IMR-90 (cell line): ENCODE data around the gene SLC13A1. TPM values are rescaled to one million over a fixed set of nuclear protein-coding genes. Genes with fewer than 3 reads are reported as not detected.

ENCODE experiments used
- ATAC-seq: fragments of 200-7000 bp; cut with Tn5 transposase; 2 replicates; pipeline ENCODE4 v1.9.1; 2020; ENCODE audit warnings: low read depth, mild to moderate bottlenecking, moderate library complexity
- BruUV-seq: library from RNA; stranded (reverse); fragments of 400-500 nt; replicated peaks from 2 replicates; lab custom pipeline; 2021; lab: Mats Ljungman, UMichigan
- CTCF ChIA-PET: fragments of 300-600 bp; formaldehyde crosslinking; extraction: SDS; loops from one replicate; lab custom pipeline; 2021; ENCODE audit warnings: antibody characterized with exemption; lab: Yijun Ruan, JAX
- POLR2A ChIA-PET: fragments of 300-600 bp; sonication (Branson Sonifier 250); formaldehyde crosslinking; loops from one replicate; lab custom pipeline; 2022; ENCODE audit warnings: antibody characterized with exemption; ENCODE audit not compliant: unreplicated experiment; lab: Charles Lee
- DNase-seq: peaks from one replicate; pipeline ENCODE4 v3.0.0; 2013
- H2AFZ ChIP-seq: replicated peaks from 2 replicates; pipeline ENCODE3; 2013; ENCODE audit warnings: low read length, mild to moderate bottlenecking; ENCODE audit not compliant: poor library complexity
- H2AK5ac ChIP-seq: 2 replicates; pipeline ENCODE4 v1.6.1; 2013; ENCODE audit warnings: low read depth, low read length, inconsistent platforms
- H2AK9ac ChIP-seq: replicated peaks from 2 replicates; pipeline ENCODE3; 2013; ENCODE audit warnings: mild to moderate bottlenecking, low read depth, low read length, moderate library complexity; ENCODE audit not compliant: poor library complexity
- H2BK120ac ChIP-seq: 2 replicates; pipeline ENCODE4 v1.6.1; 2013; ENCODE audit warnings: low read depth, low read length, inconsistent platforms
- H2BK15ac ChIP-seq: 3 replicates; pipeline ENCODE4 v1.6.1; 2013; ENCODE audit warnings: low read depth, low read length, inconsistent platforms
- H2BK20ac ChIP-seq: 2 replicates; pipeline ENCODE4 v1.6.1; 2013; ENCODE audit warnings: low read depth, mild to moderate bottlenecking, inconsistent platforms, low read length, moderate library complexity
- H2BK5ac ChIP-seq: 2 replicates; pipeline ENCODE4 v1.6.1; 2013; ENCODE audit warnings: mild to moderate bottlenecking, low read depth, low read length, inconsistent platforms; ENCODE audit not compliant: poor library complexity, severe bottlenecking
- H3K14ac ChIP-seq: replicated peaks from 2 replicates; pipeline ENCODE4 v1.6.1; 2013; ENCODE audit warnings: low read depth, low read length, inconsistent platforms
- H3K18ac ChIP-seq: 2 replicates; pipeline ENCODE4 v1.6.1; 2013; ENCODE audit warnings: low read depth, low read length, control low read depth
- H3K23ac ChIP-seq: 2 replicates; pipeline ENCODE4 v1.6.1; 2013; ENCODE audit warnings: low read depth, low read length, inconsistent platforms
- H3K27ac ChIP-seq: 2 replicates; pipeline ENCODE4 v1.5.1; 2013; ENCODE audit warnings: mild to moderate bottlenecking, control low read depth, low read length; ENCODE audit not compliant: insufficient read depth
- H3K27me3 ChIP-seq: 2 replicates; pipeline ENCODE4 v1.6.1; 2013; ENCODE audit warnings: low read length; ENCODE audit not compliant: control insufficient read depth, insufficient read depth
- H3K36me3 ChIP-seq: 2 replicates; pipeline ENCODE4 v1.6.1; 2013; ENCODE audit warnings: low read length, mixed read lengths; ENCODE audit not compliant: control insufficient read depth, insufficient read depth
- H3K4ac ChIP-seq: 2 replicates; pipeline ENCODE4 v1.6.1; 2013; ENCODE audit warnings: low read depth, low read length, inconsistent platforms
- H3K4me1 ChIP-seq: 2 replicates; pipeline ENCODE4 v1.6.1; 2013; ENCODE audit warnings: low read length, mixed read lengths; ENCODE audit not compliant: control insufficient read depth, insufficient read depth
- H3K4me2 ChIP-seq: 2 replicates; pipeline ENCODE4 v1.6.1; 2013; ENCODE audit warnings: low read depth, mild to moderate bottlenecking, control low read depth, low read length, moderate library complexity
- H3K4me3 ChIP-seq: 2 replicates; pipeline ENCODE4 v1.5.1; 2013; ENCODE audit warnings: low read depth, mild to moderate bottlenecking, control low read depth, low read length, moderate library complexity; ENCODE audit not compliant: insufficient read depth
- H3K56ac ChIP-seq: 2 replicates; pipeline ENCODE4 v1.6.1; 2013; ENCODE audit warnings: low read length, inconsistent platforms; ENCODE audit not compliant: insufficient read depth; ENCODE audit errors: extremely low read depth
- H3K79me1 ChIP-seq, 2 experiments: 2 replicates each; pipeline ENCODE4 v1.6.1; 2013; ENCODE audit warnings: low read length in 2 of 2, inconsistent platforms in 1 of 2, low read depth in 1 of 2
- H3K9ac ChIP-seq: 2 replicates; pipeline ENCODE4 v1.6.1; 2013; ENCODE audit warnings: low read depth, low read length, control low read depth
- H3K9me1 ChIP-seq: 2 replicates; pipeline ENCODE4 v1.6.1; 2013; ENCODE audit warnings: low read length, inconsistent platforms; ENCODE audit not compliant: insufficient read depth
- H3K9me3 ChIP-seq: 2 replicates; pipeline ENCODE4 v1.6.1; 2013; ENCODE audit warnings: low read length; ENCODE audit not compliant: control insufficient read depth, insufficient read depth
- H4K20me1 ChIP-seq: 2 replicates; pipeline ENCODE4 v1.6.1; 2013; ENCODE audit warnings: low read length, inconsistent platforms; ENCODE audit not compliant: insufficient read depth
- H4K5ac ChIP-seq: 2 replicates; pipeline ENCODE4 v1.6.1; 2013; ENCODE audit warnings: mild to moderate bottlenecking, low read depth, low read length, control low read depth
- H4K8ac ChIP-seq, 2 experiments: 2 replicates each; pipeline ENCODE4 v1.6.1; 2013; ENCODE audit warnings: low read depth in 2 of 2, low read length in 2 of 2, control low read depth in 1 of 2, inconsistent platforms in 1 of 2
- H4K91ac ChIP-seq: 2 replicates; pipeline ENCODE4 v1.6.1; 2013; ENCODE audit warnings: low read depth, low read length, inconsistent platforms; ENCODE audit not compliant: insufficient read depth
- BHLHE40 ChIP-seq: fragments of 150-350 bp; IDR thresholded peaks from 2 replicates; pipeline ENCODE4 v1.6.1; 2016; ENCODE audit warnings: mild to moderate bottlenecking, low read depth, low read length
- CEBPB ChIP-seq: IDR thresholded peaks from 2 replicates; pipeline ENCODE4 v1.6.1; 2012; ENCODE audit warnings: low read depth, low read length, improper control_type of control experiment
- CHD1 ChIP-seq: IDR thresholded peaks from 2 replicates; pipeline ENCODE4 v1.6.1; 2012; ENCODE audit warnings: low read depth, low read length, improper control_type of control experiment
- FOS ChIP-seq: fragments of 150-350 bp; IDR thresholded peaks from 2 replicates; pipeline ENCODE4 v1.6.1; 2016; ENCODE audit warnings: low read depth, low read length
- MAZ ChIP-seq: IDR thresholded peaks from 2 replicates; pipeline ENCODE4 v1.6.1; 2012; ENCODE audit warnings: low read depth, mild to moderate bottlenecking, low read length, improper control_type of control experiment, moderate library complexity, borderline replicate concordance
- MXI1 ChIP-seq: IDR thresholded peaks from 2 replicates; pipeline ENCODE4 v1.6.1; 2012; ENCODE audit warnings: low read depth, mild to moderate bottlenecking, low read length, moderate library complexity, borderline replicate concordance
- POLR2A ChIP-seq: IDR thresholded peaks from 2 replicates; pipeline ENCODE4 v1.6.1; 2012; ENCODE audit warnings: mild to moderate bottlenecking, low read depth, low read length
- RAD21 ChIP-seq: IDR thresholded peaks from 2 replicates; pipeline ENCODE4 v1.6.1; 2012; ENCODE audit warnings: low read length, improper control_type of control experiment
- RCOR1 ChIP-seq: IDR thresholded peaks from 2 replicates; pipeline ENCODE4 v1.6.1; 2012; ENCODE audit warnings: mild to moderate bottlenecking, low read length, improper control_type of control experiment; ENCODE audit not compliant: insufficient replicate concordance
- RFX5 ChIP-seq: IDR thresholded peaks from 2 replicates; pipeline ENCODE4 v1.8.0; 2012; ENCODE audit warnings: low read depth, mild to moderate bottlenecking, low read length, moderate library complexity
- SMC3 ChIP-seq: fragments of 150-350 bp; IDR thresholded peaks from 2 replicates; pipeline ENCODE4 v1.6.1; 2016; ENCODE audit warnings: low read depth, mild to moderate bottlenecking, antibody characterized with exemption, low read length, moderate library complexity
- WGBS, 2 experiments: methylation state at CpG; one replicate each; pipeline versions ENCODE4 v1.1.5 to v1.1.7; 2013; ENCODE audit warnings: missing lambda C conversion rate in 2 of 2; ENCODE audit not compliant: insufficient read length in 1 of 2; ENCODE audit errors: extremely low coverage in 2 of 2; 5-methylcytosine and 5-hydroxymethylcytosine counted together
- dilution Hi-C: fragments of 300-500 bp; cut with HindIII; formaldehyde crosslinking; loops from one replicate; pipeline ENCODE4 v1.14.3; 2018; ENCODE audit warnings: low sequenced_read_pairs; ENCODE audit not compliant: unreplicated experiment
- in situ Hi-C: fragments of 300-500 bp; cut with MboI; formaldehyde crosslinking; loops from 3 replicates; pipeline ENCODE4 v1.14.3; 2019; ENCODE audit warnings: low sequenced_read_pairs, inconsistent platforms, mixed read lengths
- intact Hi-C: fragments of 100-400 bp; cut with micrococcal nuclease; formaldehyde crosslinking; loops from 2 replicates; pipeline ENCODE4 v1.10.0; 2022
- polyA plus RNA-seq, 3 experiments: library from polyadenylated mRNA; depleted of rRNA; stranded (reverse); fragments of >200 nt; gene quantifications; 2 replicates each; pipeline ENCODE4 v1.2.3, GENCODE V29; 2012; ENCODE audit warnings: low replicate concordance in 1 of 3
- total RNA-seq: library from RNA; depleted of rRNA; stranded (reverse); fragments of >200 nt; gene quantifications from 2 replicates; pipeline ENCODE4 v1.2.3, GENCODE V29; 2012
- TF ChIP-seq, protein P1 (sequence below): fragments of 150-350 bp; IDR thresholded peaks from 2 replicates; pipeline ENCODE4 v1.6.1; 2017; ENCODE audit warnings: mild to moderate bottlenecking, antibody characterized with exemption, low read length, low read depth
- TF ChIP-seq, protein P2 (sequence below): fragments of 150-350 bp; IDR thresholded peaks from 2 replicates; pipeline ENCODE4 v1.6.1; 2016; ENCODE audit warnings: low read depth, mild to moderate bottlenecking, low read length, moderate library complexity, borderline replicate concordance
- TF ChIP-seq, protein P3 (sequence below): conservative IDR thresholded peaks from 2 replicates; pipeline ENCODE4 v1.5.1; 2012; ENCODE audit warnings: mild to moderate bottlenecking, low read depth, low read length, improper control_type of control experiment

Gene SLC13A1
- total and polyA plus RNA-seq, 2 of the 4 experiments (the other 2 are of a cell fraction), result not detected

DNA sequence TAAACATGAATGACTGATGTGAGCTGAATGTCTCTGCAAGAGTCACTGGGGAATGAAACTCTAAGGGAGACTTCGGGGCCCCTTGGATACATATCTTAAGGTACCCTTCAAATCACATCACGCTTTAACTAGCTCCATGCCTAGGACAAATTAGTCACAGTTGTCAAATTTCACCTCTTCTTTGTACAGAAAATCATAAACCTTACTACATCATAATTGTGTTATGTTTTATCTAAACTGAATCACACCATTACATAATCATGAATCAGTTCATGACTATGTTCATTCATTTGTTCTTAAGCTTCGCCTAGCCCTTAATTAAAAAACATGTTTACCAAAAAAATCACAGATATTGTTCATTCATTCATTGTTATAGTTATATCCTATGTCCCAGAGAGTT is 2.1 kb upstream of the SLC13A1 start:
- POLR2A ChIA-PET, result no interaction called here
- Histone ChIP-seq H3K18ac (no peak overlapping the region), H3K9ac (no peak overlapping the region), H2AFZ (no peak overlapping the region), H3K36me3 (no peaks in the 10 kb centered on the region), H4K8ac (no peak overlapping the region), H3K27ac (no peak overlapping the region), H2BK120ac (no peak overlapping the region), H3K4ac (no peak overlapping the region), H2AK5ac (no peak overlapping the region), H3K4me1 (no peaks in the 10 kb centered on the region), H3K23ac (no peak overlapping the region), H3K79me1 (no peaks in the 10 kb centered on the region), H2BK20ac (no peak overlapping the region), H3K4me2 (no peak overlapping the region), H4K5ac (no peak overlapping the region), H3K4me3 (no peak overlapping the region), H3K9me3 (peaks cover 8% of the 10 kb centered on the region), H3K14ac (no peak overlapping the region), H2AK9ac (no peak overlapping the region), H4K91ac (no peak overlapping the region), H3K9me1 (no peaks in the 10 kb centered on the region), H4K20me1 (no peaks in the 10 kb centered on the region), H2BK5ac (no peak overlapping the region), H3K27me3 (no peaks in the 10 kb centered on the region), H2BK15ac (no peak overlapping the region), H3K56ac (no peak overlapping the region)
- in situ Hi-C loops (no loop called here), dilution Hi-C loops (no loop called here), intact Hi-C loops (no loop called here)
- DNase-seq, result no peak
- no peak for ATAC-seq
- TF ChIP-seq RCOR1 (no peak), CHD1 (no peak), RFX5 (no peak), RAD21 (no peak), CEBPB (no peak), MXI1 (no peak), MAZ (no peak), BHLHE40 (no peak), FOS (no peak), SMC3 (no peak), POLR2A (no peak)
- TF ChIP-seq, protein P1, sequence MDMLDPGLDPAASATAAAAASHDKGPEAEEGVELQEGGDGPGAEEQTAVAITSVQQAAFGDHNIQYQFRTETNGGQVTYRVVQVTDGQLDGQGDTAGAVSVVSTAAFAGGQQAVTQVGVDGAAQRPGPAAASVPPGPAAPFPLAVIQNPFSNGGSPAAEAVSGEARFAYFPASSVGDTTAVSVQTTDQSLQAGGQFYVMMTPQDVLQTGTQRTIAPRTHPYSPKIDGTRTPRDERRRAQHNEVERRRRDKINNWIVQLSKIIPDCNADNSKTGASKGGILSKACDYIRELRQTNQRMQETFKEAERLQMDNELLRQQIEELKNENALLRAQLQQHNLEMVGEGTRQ, result no peak
- TF ChIP-seq, protein P2, sequence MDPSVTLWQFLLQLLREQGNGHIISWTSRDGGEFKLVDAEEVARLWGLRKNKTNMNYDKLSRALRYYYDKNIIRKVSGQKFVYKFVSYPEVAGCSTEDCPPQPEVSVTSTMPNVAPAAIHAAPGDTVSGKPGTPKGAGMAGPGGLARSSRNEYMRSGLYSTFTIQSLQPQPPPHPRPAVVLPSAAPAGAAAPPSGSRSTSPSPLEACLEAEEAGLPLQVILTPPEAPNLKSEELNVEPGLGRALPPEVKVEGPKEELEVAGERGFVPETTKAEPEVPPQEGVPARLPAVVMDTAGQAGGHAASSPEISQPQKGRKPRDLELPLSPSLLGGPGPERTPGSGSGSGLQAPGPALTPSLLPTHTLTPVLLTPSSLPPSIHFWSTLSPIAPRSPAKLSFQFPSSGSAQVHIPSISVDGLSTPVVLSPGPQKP, result no peak
- TF ChIP-seq, protein P3, sequence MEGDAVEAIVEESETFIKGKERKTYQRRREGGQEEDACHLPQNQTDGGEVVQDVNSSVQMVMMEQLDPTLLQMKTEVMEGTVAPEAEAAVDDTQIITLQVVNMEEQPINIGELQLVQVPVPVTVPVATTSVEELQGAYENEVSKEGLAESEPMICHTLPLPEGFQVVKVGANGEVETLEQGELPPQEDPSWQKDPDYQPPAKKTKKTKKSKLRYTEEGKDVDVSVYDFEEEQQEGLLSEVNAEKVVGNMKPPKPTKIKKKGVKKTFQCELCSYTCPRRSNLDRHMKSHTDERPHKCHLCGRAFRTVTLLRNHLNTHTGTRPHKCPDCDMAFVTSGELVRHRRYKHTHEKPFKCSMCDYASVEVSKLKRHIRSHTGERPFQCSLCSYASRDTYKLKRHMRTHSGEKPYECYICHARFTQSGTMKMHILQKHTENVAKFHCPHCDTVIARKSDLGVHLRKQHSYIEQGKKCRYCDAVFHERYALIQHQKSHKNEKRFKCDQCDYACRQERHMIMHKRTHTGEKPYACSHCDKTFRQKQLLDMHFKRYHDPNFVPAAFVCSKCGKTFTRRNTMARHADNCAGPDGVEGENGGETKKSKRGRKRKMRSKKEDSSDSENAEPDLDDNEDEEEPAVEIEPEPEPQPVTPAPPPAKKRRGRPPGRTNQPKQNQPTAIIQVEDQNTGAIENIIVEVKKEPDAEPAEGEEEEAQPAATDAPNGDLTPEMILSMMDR, result no peak
- CTCF ChIA-PET, result no interaction called here
- 0% methylated on average over 1 of the region's 3 CpGs; no CpG with 5 or more reads in 1 of the 2 experiments for WGBS, 2 experiments
- BruUV-seq, result no TSS peak
